Measurements from ENCODE around the gene FRMD8.

DNA sequence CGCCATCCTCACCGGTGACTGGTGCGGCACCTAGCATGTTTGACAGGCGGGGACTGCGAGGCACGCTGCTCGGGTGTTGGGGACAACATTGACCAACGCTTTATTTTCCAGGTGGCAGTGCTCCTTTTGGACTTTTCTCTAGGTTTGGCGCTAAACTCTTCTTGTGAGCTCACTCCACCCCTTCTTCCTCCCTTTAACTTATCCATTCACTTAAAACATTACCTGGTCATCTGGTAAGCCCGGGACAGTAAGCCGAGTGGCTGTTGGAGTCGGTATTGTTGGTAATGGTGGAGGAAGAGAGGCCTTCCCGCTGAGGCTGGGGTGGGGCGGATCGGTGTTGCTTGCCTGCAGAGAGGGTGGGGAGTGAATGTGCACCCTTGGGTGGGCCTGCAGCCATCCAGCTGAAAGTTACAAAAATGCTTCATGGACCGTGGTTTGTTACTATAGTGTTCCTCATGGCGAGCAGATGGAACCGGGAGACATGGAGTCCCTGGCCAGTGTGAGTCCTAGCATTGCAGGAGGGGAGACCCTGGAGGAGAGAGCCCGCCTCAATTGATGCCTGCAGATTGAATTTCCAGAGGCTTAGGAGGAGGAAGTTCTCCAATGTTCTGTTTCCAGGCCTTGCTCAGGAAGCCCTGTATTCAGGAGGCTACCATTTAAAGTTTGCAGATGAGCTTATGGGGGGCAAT, 37.2 kb downstream of the FRMD8 start:
- TF ChIP-seq, protein P1, sequence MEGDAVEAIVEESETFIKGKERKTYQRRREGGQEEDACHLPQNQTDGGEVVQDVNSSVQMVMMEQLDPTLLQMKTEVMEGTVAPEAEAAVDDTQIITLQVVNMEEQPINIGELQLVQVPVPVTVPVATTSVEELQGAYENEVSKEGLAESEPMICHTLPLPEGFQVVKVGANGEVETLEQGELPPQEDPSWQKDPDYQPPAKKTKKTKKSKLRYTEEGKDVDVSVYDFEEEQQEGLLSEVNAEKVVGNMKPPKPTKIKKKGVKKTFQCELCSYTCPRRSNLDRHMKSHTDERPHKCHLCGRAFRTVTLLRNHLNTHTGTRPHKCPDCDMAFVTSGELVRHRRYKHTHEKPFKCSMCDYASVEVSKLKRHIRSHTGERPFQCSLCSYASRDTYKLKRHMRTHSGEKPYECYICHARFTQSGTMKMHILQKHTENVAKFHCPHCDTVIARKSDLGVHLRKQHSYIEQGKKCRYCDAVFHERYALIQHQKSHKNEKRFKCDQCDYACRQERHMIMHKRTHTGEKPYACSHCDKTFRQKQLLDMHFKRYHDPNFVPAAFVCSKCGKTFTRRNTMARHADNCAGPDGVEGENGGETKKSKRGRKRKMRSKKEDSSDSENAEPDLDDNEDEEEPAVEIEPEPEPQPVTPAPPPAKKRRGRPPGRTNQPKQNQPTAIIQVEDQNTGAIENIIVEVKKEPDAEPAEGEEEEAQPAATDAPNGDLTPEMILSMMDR (IDR thresholded peaks at IDR 0.05): no peak
- peak; percentile 42 for TF ChIP-seq POLR2A (IDR thresholded peaks at IDR 0.05)
